HCT116 (cell line): Measurements from ENCODE around the gene HPCAL4. TPM values are rescaled to one million over a fixed set of nuclear protein-coding genes. Genes with fewer than 3 reads are reported as not detected.

Experiments used
- ATAC-seq: fragments of 200-7000 bp; cut with Tn5 transposase; 2 replicates; pipeline ENCODE4 v1.9.1; 2020; ENCODE audit warnings: mild to moderate bottlenecking, moderate library complexity
- BruUV-seq: library from RNA; stranded (reverse); fragments of 400-500 nt; replicated peaks from 2 replicates; lab custom pipeline; 2021; lab: Mats Ljungman, UMichigan
- CTCF ChIA-PET: fragments of 300-600 bp; sonication (Branson Sonifier 250); formaldehyde crosslinking; loops from one replicate; lab custom pipeline; 2021; ENCODE audit warnings: antibody characterized with exemption; lab: Charles Lee
- POLR2A ChIA-PET: fragments of 300-600, 350-600 bp; sonication (Branson Sonifier 250); formaldehyde crosslinking; loops from one replicate; lab custom pipeline; 2021; ENCODE audit warnings: antibody characterized with exemption; lab: Charles Lee
- RAD21 ChIA-PET, 2 experiments: fragments of 300-600 bp; sonication (Branson Sonifier 250); formaldehyde crosslinking; loops; one replicate each; lab custom pipeline; 2023; ENCODE audit warnings: low total read pairs in 2 of 2; ENCODE audit not compliant: uncharacterized antibody in 2 of 2, unreplicated experiment in 2 of 2, low non-redundant PET in 1 of 2; lab: Charles Lee
- DNase-seq: peaks from one replicate; pipeline ENCODE4 v3.0.0-alpha.2; 2010; ENCODE audit warnings: low read depth, low spot score
- H2AFZ ChIP-seq: fragments of 200-600 bp; shearing (Covaris generic), sonication (generic); 2 replicates; pipeline ENCODE4 v1.6.1; 2017; ENCODE audit warnings: low read depth, mixed run types, mixed read lengths, antibody characterized with exemption, low read length; ENCODE audit not compliant: poor library complexity, severe bottlenecking
- H3K27ac ChIP-seq: 2 replicates; pipeline ENCODE4 v1.5.1; 2012; ENCODE audit warnings: low read depth, low read length
- H3K27me3 ChIP-seq: fragments of 200-600 bp; sonication (generic); 2 replicates; pipeline ENCODE4 v1.6.1; 2016; ENCODE audit warnings: mixed run types, low read length, mixed read lengths; ENCODE audit not compliant: insufficient read depth
- H3K36me3 ChIP-seq, 2 experiments: fragments of 200-500 bp in 1 of 2; fragments of 200-600 bp in 1 of 2; sonication (Bioruptor generic) in 1 of 2; sonication (generic) in 1 of 2; 2 replicates each; pipeline versions ENCODE4 v1.5.1 to v1.6.1; 2014 to 2016; ENCODE audit warnings: low read length in 2 of 2, inconsistent platforms in 1 of 2, mixed read lengths in 1 of 2, mixed run types in 1 of 2; ENCODE audit not compliant: insufficient read depth in 2 of 2, control insufficient read depth in 1 of 2
- H3K4me1 ChIP-seq, 2 experiments: fragments of 200-600 bp in 1 of 2; sonication (generic) in 1 of 2; 2 replicates each; pipeline versions ENCODE4 v1.5.1 to v1.6.1; 2012 to 2017; ENCODE audit warnings: low read length in 2 of 2, inconsistent platforms in 1 of 2, mild to moderate bottlenecking in 1 of 2, mixed read lengths in 1 of 2, mixed run types in 1 of 2, moderate library complexity in 1 of 2; ENCODE audit not compliant: insufficient read depth in 2 of 2, control insufficient read depth in 1 of 2
- H3K4me2 ChIP-seq: fragments of 200-600 bp; sonication (generic); 2 replicates; pipeline ENCODE4 v1.6.1; 2017; ENCODE audit warnings: mixed run types, low read length, mixed read lengths
- H3K4me3 ChIP-seq, 2 experiments: fragments of 200-600 bp in 1 of 2; sonication (generic) in 1 of 2; replicated peaks in 1 of 2; 2 replicates each; pipeline ENCODE4 v1.5.1; 2011 to 2016; ENCODE audit warnings: low read length in 2 of 2, control low read depth in 1 of 2, low read depth in 1 of 2, mild to moderate bottlenecking in 1 of 2, mixed read lengths in 1 of 2, mixed run types in 1 of 2
- H3K79me2 ChIP-seq: fragments of 200-600 bp; sonication (generic); 2 replicates; pipeline ENCODE4 v1.6.1; 2017; ENCODE audit warnings: mild to moderate bottlenecking, mixed run types, low read length, moderate library complexity, mixed read lengths; ENCODE audit not compliant: insufficient read depth
- H3K9ac ChIP-seq: fragments of 200-600 bp; sonication (generic); 2 replicates; pipeline ENCODE4 v1.6.1; 2016; ENCODE audit warnings: low read length, mixed read lengths
- H3K9me2 ChIP-seq: fragments of 200-600 bp; sonication (generic), shearing (Covaris generic); 2 replicates; pipeline ENCODE4 v1.6.1; 2017; ENCODE audit warnings: mixed run types, mild to moderate bottlenecking, moderate library complexity; ENCODE audit not compliant: insufficient read depth
- H3K9me3 ChIP-seq, 2 experiments: fragments of 200-500 bp in 1 of 2; fragments of 200-600 bp in 1 of 2; sonication (Bioruptor generic) in 1 of 2; sonication (generic) in 1 of 2; 2 replicates each; pipeline ENCODE4 v1.6.1; 2014 to 2017; ENCODE audit warnings: low read length in 2 of 2, mixed read lengths in 2 of 2, inconsistent platforms in 1 of 2, low read depth in 1 of 2, mild to moderate bottlenecking in 1 of 2, mixed run types in 1 of 2, moderate library complexity in 1 of 2; ENCODE audit not compliant: control insufficient read depth in 1 of 2, insufficient read depth in 1 of 2
- H4K20me1 ChIP-seq: fragments of 200-600 bp; sonication (generic), shearing (Covaris generic); 2 replicates; pipeline ENCODE4 v1.6.1; 2017; ENCODE audit warnings: mixed run types, mild to moderate bottlenecking, moderate library complexity; ENCODE audit not compliant: insufficient read depth
- CEBPB ChIP-seq: IDR thresholded peaks from 2 replicates; pipeline ENCODE4 v1.6.1; 2012; ENCODE audit warnings: low read depth
- ELF1 ChIP-seq: IDR thresholded peaks from 2 replicates; pipeline ENCODE4 v1.6.1; 2012; ENCODE audit warnings: low read depth, borderline replicate concordance
- EZH2 ChIP-seq: fragments of 200-600 bp; sonication (generic); IDR thresholded peaks from 2 replicates; pipeline ENCODE4 v1.6.1; 2017; ENCODE audit warnings: antibody characterized with exemption, mixed run types
- EZH2phosphoT487 ChIP-seq: fragments of 200-600 bp; IDR thresholded peaks from 2 replicates; pipeline ENCODE4 v1.6.1; 2018; ENCODE audit warnings: antibody characterized with exemption, borderline replicate concordance
- FOSL1 ChIP-seq: IDR thresholded peaks from 2 replicates; pipeline ENCODE4 v1.6.1; 2012; ENCODE audit warnings: low read depth
- JUND ChIP-seq: IDR thresholded peaks from 2 replicates; pipeline ENCODE4 v1.6.1; 2012
- POLR2A ChIP-seq: IDR thresholded peaks from 2 replicates; pipeline ENCODE4 v1.7.0; 2011; ENCODE audit warnings: borderline replicate concordance; ENCODE audit not compliant: insufficient read depth, insufficient read length; ENCODE audit errors: extremely low read depth
- POLR2AphosphoS5 ChIP-seq: IDR thresholded peaks from 2 replicates; pipeline ENCODE4 v1.6.1; 2011; ENCODE audit warnings: mild to moderate bottlenecking, low read depth, low read length, moderate library complexity
- RAD21 ChIP-seq: IDR thresholded peaks from 2 replicates; pipeline ENCODE4 v1.6.1; 2012; ENCODE audit warnings: low read depth, mild to moderate bottlenecking
- SIN3A ChIP-seq: IDR thresholded peaks from 2 replicates; pipeline ENCODE4 v1.6.1; 2012; ENCODE audit warnings: low read depth
- SRF ChIP-seq: IDR thresholded peaks from 2 replicates; pipeline ENCODE4 v1.6.1; 2012; ENCODE audit warnings: low read depth
- TCF7L2 ChIP-seq: IDR thresholded peaks from 2 replicates; pipeline ENCODE4 v1.7.0; 2011; ENCODE audit warnings: borderline replicate concordance, inconsistent platforms; ENCODE audit not compliant: insufficient read depth, insufficient read length; ENCODE audit errors: extremely low read depth
- YY1 ChIP-seq: IDR thresholded peaks from 2 replicates; pipeline ENCODE4 v1.6.1; 2011; ENCODE audit warnings: low read length, low read depth, moderate library complexity, mild to moderate bottlenecking; ENCODE audit not compliant: insufficient replicate concordance; ENCODE audit errors: extremely low read depth
- ZFX ChIP-seq: fragments of 450-650 bp; IDR thresholded peaks from 2 replicates; pipeline ENCODE4 v1.6.1; 2017
- ZNF274 ChIP-seq: fragments of 200-500 bp; sonication (Bioruptor generic); IDR thresholded peaks from 2 replicates; pipeline ENCODE4 v1.6.1; 2014; ENCODE audit warnings: mild to moderate bottlenecking, low read depth, low read length, inconsistent platforms
- intact Hi-C: fragments of 100-400 bp; cut with micrococcal nuclease; formaldehyde crosslinking; loops from 2 replicates; pipeline ENCODE4 v1.10.0; 2022
- total RNA-seq: library from RNA; stranded (reverse); gene quantifications from one replicate; pipeline ENCODE4 v1.2.1, GENCODE V29; 2021; ENCODE audit not compliant: unreplicated experiment
- TF ChIP-seq, protein P1 (sequence below): IDR thresholded peaks from 2 replicates; pipeline ENCODE4 v1.6.1; 2012
- TF ChIP-seq, protein P2 (sequence below): IDR thresholded peaks from 2 replicates; pipeline ENCODE4 v1.6.1; 2012; ENCODE audit warnings: low read depth
- TF ChIP-seq, protein P3 (sequence below): IDR thresholded peaks from 2 replicates; pipeline ENCODE4 v1.6.1; 2012
- TF ChIP-seq, protein P4 (sequence below): IDR thresholded peaks from 2 replicates; pipeline ENCODE4 v1.6.1; 2011; ENCODE audit warnings: mild to moderate bottlenecking, low read length, moderate library complexity; ENCODE audit not compliant: insufficient replicate concordance; ENCODE audit errors: extremely low read depth
- TF ChIP-seq, protein P5 (sequence below), 3 experiments: fragments of 200-600 bp in 1 of 3; sonication (generic) in 1 of 3; IDR thresholded peaks in 2 of 3; conservative IDR thresholded peaks in 1 of 3; 2 replicates each; pipeline ENCODE4 v1.5.1; 2012 to 2017; ENCODE audit warnings: low read depth in 2 of 3, low read length in 2 of 3, antibody characterized with exemption in 1 of 3, borderline replicate concordance in 1 of 3, control low read depth in 1 of 3, mild to moderate bottlenecking in 1 of 3, mixed read lengths in 1 of 3, mixed run types in 1 of 3, moderate library complexity in 1 of 3; ENCODE audit not compliant: insufficient read depth in 1 of 3

The HPCAL4 gene
- total RNA-seq, 1 experiment from 2014 or later: 5.2 TPM

DNA sequence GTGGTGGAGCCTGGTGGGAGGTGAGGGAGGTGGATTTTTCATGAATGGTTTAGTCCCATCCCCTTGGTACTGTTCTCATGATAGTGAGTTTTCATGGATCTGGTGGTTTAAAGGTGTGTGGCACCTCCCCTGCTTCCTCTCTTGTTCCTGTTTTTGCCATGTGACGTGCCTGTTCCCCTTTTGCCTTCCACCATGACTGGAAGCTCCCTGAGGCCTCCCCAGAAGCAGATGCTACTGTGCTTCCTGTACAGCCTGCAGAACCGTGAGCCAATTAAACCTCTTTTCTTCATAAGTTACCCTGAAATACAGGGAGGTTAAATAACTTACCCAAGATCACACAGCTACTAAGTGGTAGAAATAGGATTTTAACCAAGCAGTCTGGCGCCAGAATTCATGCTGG, 47.5 kb downstream of the HPCAL4 start:
- ATAC-seq: no peak
- Histone ChIP-seq H3K4me3 (no peak overlapping the region), H3K9ac (no peak overlapping the region), H3K9me2 (no peaks in the 10 kb centered on the region), H3K27me3 (no peaks in the 10 kb centered on the region), H3K27ac (no peak overlapping the region), H2AFZ (no peak overlapping the region), H3K36me3 (no peaks in the 10 kb centered on the region), H3K4me2 (no peak overlapping the region), H3K4me1 (peaks cover 5 to 14% of the 10 kb centered on the region in 2 experiments), H3K9me3 (no peaks in the 10 kb centered on the region), H4K20me1 (no peaks in the 10 kb centered on the region), H3K79me2 (no peaks in the 10 kb centered on the region)
- CTCF ChIA-PET: interaction anchor here (0.9 to 1.2 kb wide), 2 partner anchors 10 to 37 kb away, joined by 3 to 5 read pairs; no protein-coding TSS in a partner anchor
- POLR2A ChIA-PET: no interaction called here
- RAD21 ChIA-PET: no interaction called here
- intact Hi-C loops: no loop called here
- TF ChIP-seq POLR2AphosphoS5: no peak
- TF ChIP-seq, protein P1, sequence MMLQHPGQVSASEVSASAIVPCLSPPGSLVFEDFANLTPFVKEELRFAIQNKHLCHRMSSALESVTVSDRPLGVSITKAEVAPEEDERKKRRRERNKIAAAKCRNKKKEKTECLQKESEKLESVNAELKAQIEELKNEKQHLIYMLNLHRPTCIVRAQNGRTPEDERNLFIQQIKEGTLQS: no peak
- TF ChIP-seq, protein P2, sequence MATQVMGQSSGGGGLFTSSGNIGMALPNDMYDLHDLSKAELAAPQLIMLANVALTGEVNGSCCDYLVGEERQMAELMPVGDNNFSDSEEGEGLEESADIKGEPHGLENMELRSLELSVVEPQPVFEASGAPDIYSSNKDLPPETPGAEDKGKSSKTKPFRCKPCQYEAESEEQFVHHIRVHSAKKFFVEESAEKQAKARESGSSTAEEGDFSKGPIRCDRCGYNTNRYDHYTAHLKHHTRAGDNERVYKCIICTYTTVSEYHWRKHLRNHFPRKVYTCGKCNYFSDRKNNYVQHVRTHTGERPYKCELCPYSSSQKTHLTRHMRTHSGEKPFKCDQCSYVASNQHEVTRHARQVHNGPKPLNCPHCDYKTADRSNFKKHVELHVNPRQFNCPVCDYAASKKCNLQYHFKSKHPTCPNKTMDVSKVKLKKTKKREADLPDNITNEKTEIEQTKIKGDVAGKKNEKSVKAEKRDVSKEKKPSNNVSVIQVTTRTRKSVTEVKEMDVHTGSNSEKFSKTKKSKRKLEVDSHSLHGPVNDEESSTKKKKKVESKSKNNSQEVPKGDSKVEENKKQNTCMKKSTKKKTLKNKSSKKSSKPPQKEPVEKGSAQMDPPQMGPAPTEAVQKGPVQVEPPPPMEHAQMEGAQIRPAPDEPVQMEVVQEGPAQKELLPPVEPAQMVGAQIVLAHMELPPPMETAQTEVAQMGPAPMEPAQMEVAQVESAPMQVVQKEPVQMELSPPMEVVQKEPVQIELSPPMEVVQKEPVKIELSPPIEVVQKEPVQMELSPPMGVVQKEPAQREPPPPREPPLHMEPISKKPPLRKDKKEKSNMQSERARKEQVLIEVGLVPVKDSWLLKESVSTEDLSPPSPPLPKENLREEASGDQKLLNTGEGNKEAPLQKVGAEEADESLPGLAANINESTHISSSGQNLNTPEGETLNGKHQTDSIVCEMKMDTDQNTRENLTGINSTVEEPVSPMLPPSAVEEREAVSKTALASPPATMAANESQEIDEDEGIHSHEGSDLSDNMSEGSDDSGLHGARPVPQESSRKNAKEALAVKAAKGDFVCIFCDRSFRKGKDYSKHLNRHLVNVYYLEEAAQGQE: no peak
- no peak for TF ChIP-seq POLR2A
- TF ChIP-seq ELF1: no peak
- no peak for TF ChIP-seq RAD21
- no peak for TF ChIP-seq YY1
- TF ChIP-seq, protein P3, sequence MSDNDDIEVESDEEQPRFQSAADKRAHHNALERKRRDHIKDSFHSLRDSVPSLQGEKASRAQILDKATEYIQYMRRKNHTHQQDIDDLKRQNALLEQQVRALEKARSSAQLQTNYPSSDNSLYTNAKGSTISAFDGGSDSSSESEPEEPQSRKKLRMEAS: no peak
- TF ChIP-seq SIN3A: no peak
- TF ChIP-seq, protein P4, sequence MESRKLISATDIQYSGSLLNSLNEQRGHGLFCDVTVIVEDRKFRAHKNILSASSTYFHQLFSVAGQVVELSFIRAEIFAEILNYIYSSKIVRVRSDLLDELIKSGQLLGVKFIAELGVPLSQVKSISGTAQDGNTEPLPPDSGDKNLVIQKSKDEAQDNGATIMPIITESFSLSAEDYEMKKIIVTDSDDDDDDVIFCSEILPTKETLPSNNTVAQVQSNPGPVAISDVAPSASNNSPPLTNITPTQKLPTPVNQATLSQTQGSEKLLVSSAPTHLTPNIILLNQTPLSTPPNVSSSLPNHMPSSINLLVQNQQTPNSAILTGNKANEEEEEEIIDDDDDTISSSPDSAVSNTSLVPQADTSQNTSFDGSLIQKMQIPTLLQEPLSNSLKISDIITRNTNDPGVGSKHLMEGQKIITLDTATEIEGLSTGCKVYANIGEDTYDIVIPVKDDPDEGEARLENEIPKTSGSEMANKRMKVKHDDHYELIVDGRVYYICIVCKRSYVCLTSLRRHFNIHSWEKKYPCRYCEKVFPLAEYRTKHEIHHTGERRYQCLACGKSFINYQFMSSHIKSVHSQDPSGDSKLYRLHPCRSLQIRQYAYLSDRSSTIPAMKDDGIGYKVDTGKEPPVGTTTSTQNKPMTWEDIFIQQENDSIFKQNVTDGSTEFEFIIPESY: no peak
- TF ChIP-seq, protein P5, sequence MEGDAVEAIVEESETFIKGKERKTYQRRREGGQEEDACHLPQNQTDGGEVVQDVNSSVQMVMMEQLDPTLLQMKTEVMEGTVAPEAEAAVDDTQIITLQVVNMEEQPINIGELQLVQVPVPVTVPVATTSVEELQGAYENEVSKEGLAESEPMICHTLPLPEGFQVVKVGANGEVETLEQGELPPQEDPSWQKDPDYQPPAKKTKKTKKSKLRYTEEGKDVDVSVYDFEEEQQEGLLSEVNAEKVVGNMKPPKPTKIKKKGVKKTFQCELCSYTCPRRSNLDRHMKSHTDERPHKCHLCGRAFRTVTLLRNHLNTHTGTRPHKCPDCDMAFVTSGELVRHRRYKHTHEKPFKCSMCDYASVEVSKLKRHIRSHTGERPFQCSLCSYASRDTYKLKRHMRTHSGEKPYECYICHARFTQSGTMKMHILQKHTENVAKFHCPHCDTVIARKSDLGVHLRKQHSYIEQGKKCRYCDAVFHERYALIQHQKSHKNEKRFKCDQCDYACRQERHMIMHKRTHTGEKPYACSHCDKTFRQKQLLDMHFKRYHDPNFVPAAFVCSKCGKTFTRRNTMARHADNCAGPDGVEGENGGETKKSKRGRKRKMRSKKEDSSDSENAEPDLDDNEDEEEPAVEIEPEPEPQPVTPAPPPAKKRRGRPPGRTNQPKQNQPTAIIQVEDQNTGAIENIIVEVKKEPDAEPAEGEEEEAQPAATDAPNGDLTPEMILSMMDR (IDR thresholded peaks at IDR 0.05 in 2 of 3, conservative IDR thresholded peaks at IDR 0.05 in 1 of 3; ENCODE audit: borderline replicate concordance in 1 of 3, insufficient read depth in 1 of 3, low read depth in 2 of 3, low read length in 2 of 3): no peak
- TF ChIP-seq ZFX: no peak
- TF ChIP-seq FOSL1: no peak
- no peak for TF ChIP-seq CEBPB
- no peak for TF ChIP-seq ZNF274
- no peak for TF ChIP-seq JUND
- no peak for TF ChIP-seq EZH2phosphoT487
- no peak for TF ChIP-seq SRF
- TF ChIP-seq TCF7L2: no peak
- no peak for TF ChIP-seq EZH2
- DNase-seq: no peak
- BruUV-seq: no TSS peak
